ENCODE results near the gene TRIM65.
"Not testable (repeated sequence)": the region's sequence is repeated elsewhere in the genome, so short reads cannot be mapped to it uniquely, and the experiment has no call there.

TRIM65 gene

GRCh38 chr17:75855310-75856061 is 41.3 kb downstream of the TRIM65 start, which contains the start of gene WBP2:
Gene WBP2, minus strand, starts transcription at chr17:75855335. Its CDS starts 38 bp downstream, at chr17:75855297.
- peak; percentile 100 for DNase-seq (ENCODE audit: insufficient read length, low spot score)
- FAIRE-seq: peak; percentile 97

DNA sequence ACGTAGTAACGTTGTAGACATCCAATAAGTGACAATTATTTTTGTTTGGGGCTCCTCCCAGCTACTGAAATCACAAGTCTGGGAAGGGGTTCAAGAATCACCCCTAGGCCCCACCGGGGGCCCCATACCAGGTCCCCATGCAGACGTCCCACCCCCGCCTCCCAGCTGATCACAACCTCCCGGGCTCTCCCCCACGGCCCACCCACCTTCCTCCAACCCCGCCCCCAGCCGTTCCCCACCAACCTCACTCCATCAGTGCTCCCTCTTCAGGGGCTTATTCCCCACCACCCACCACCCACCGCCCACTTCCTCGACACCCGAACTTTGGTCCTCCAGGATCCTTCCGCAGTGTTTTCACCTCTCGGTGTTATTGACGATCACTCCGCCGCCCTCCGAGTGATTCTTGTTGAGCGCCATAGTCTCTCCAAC is 41.9 kb downstream of the TRIM65 start:
- no peak for FAIRE-seq
- DNase-seq (ENCODE audit: insufficient read length, low spot score): peak; percentile 45

- DNase-seq (ENCODE audit: insufficient read length, low spot score): peak; percentile 77
- no peak for FAIRE-seq
These were observed 42.5 kb downstream of the TRIM65 start for GRCh38 chr17:75854101-75854748.

GRCh38 chr17:75853433-75853832 is 43.3 kb downstream of the TRIM65 start:
- FAIRE-seq (no peak), DNase-seq (ENCODE audit: insufficient read length, low spot score) (no peak)

GRCh38 chr17:75851693-75851991 is 45.1 kb downstream of the TRIM65 start:
- not testable (repeated sequence) for FAIRE-seq; DNase-seq (ENCODE audit: insufficient read length, low spot score)

DNA sequence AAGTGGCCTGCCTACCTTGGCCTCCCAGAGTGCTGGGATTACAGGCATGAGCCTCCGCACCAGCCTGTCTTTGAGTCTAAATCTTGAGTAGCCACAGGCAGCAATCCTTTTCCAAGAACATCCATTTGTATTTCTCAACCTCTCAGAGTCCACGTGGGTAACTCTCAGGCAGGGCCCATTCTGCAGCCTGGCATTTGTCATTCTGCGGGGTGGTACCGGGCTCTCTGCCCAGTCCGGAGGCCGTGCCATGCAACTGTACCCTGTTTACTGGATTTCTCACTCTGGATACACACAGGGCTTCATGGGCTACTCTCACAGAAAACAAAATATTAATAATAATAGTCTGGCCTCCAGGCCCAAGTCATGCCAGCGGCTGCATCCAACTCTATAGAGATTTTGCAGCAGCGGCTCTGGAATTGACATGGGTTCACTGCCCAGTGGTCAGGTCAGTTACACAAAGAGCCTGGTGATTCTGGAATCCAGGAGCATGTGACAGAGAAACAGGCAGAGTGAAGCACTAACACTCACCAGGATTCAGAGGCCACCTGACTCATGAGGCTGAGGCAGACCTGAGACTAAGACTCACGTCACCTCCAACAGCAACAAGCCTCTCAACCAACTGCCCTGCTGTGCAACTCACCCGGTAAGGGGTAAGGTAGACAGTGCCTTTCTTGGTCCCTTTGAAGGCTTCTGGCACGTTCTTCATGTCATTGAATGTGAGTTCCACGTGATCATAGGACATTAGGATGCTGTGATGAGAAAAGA is 45.6 kb downstream of the TRIM65 start:
- FAIRE-seq: no peak
- no peak for DNase-seq (ENCODE audit: insufficient read length, low spot score)

GRCh38 chr17:75849724-75850123 is 47.0 kb downstream of the TRIM65 start:
- DNase-seq (ENCODE audit: insufficient read length, low spot score): no peak
- no peak for FAIRE-seq

DNA sequence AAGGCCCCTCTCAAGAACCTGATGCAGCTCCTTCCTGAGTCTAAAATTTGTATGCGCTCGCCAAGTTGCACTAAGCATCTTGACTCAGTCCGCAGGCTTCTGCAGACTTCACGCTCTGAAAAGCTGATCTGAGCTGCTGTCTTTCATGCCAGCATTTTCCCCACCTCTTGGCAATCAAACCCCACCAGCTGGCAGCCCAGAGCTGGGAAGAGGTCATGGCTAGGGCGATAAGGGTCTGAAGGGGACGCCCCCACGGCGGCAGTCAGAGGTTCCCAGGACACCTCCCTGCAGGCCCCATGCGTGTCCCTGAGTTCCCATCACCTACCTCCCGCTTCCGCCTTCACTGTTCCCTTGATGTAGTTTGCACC is 47.5 kb downstream of the TRIM65 start:
- DNase-seq (ENCODE audit: insufficient read length, low spot score) (no peak), FAIRE-seq (no peak)

DNA sequence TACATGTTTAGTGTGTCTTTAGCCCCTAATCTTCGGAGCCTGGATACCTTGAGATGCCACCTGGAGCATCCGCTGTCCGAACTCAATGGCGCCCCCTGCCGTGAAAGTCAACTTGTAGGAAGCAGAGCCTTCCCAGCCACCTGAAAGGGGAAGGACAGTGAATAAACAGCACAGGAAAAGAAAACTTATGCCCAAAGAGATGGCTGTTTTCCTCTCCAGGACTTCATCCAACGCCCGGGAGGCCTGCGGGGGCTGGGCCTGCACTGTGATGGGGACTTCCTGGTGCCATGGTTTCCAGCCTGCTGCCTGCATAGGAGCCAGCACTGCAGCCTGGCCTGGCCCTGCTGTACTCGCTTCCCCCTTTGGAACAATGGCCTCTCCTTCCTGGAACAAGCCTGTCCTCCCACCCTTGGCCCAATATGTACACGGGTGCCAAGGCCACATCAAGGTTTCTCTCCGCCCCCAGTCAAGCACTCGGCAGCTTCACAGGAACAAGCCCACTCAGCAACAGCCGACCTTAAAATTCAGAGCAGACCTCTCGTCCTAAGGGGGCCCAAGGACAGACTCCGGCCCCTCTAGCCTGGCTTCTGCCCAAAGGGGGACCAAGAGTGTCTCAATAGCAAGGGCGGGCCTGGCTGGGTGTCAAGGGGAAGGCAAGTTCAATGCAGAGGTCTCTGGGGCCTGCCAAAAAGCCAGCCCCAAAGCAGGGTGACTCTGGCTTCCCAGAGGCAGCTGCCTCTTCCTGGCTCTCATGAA is 48.0 kb downstream of the TRIM65 start:
- no peak for FAIRE-seq
- DNase-seq (ENCODE audit: insufficient read length, low spot score): no peak

- DNase-seq (ENCODE audit: insufficient read length, low spot score): no peak
- FAIRE-seq: no peak
These were observed 48.9 kb downstream of the TRIM65 start for GRCh38 chr17:75847614-75848522.

DNA sequence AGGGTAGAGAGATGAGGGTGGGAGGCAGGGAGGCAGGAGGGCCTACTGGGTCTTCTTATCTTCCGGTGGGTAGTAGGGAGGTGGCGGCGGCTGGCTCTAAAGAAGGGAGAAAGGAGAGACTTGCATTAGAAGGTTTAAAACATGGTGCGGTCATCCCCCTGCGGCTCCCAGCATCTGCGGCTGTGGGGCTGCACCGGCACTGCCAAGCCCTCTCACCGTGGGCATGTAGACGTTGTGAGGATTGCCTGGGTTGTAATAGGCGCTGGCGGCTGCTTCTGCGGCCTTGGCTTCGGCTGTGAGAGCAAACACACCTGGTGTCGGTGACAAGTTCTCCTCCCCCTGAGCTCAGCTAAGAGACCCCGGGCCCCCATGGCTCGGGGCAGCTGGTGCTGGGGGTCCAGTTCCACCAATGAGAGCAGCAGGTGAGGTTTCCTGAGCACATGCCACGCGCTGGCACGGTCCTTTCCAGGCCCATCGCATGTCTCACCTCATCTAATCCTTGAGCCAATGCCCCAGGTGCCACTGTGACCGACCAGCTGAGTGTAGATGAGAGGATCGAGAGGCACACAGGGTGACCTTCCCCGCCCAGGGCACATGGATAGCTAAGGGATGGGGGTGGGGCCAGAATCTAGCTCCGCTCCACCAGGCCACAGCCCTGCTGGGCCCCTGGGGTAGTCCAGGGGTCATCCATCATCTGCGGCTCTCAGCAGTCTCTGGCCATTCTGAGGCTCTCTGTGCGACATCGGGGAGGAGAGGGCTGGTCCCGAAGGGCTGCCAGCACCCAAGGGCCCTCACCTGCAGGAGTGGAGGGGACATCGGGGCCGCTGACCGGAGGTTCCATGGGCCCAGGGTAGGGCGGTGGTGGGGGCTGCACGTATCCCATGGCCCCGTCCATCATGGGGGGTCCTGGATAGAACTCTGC is 49.8 kb downstream of the TRIM65 start:
- DNase-seq (ENCODE audit: insufficient read length, low spot score): no peak
- FAIRE-seq: no peak

GRCh38 chr17:75845933-75846691 is 50.6 kb downstream of the TRIM65 start:
- FAIRE-seq: no peak

GRCh38 chr17:75845058-75845711 is 51.6 kb downstream of the TRIM65 start:
- FAIRE-seq: peak; percentile 90
- DNase-seq (ENCODE audit: insufficient read length, low spot score): peak; percentile 78

More at GRCh38 chr17:75845933-75846691, 50.6 kb downstream of the TRIM65 start:
- no peak for DNase-seq (ENCODE audit: insufficient read length, low spot score)

GRCh38 chr17:75844530-75845057 is 52.2 kb downstream of the TRIM65 start:
- no peak for DNase-seq (ENCODE audit: insufficient read length, low spot score)
- no peak for FAIRE-seq

DNA sequence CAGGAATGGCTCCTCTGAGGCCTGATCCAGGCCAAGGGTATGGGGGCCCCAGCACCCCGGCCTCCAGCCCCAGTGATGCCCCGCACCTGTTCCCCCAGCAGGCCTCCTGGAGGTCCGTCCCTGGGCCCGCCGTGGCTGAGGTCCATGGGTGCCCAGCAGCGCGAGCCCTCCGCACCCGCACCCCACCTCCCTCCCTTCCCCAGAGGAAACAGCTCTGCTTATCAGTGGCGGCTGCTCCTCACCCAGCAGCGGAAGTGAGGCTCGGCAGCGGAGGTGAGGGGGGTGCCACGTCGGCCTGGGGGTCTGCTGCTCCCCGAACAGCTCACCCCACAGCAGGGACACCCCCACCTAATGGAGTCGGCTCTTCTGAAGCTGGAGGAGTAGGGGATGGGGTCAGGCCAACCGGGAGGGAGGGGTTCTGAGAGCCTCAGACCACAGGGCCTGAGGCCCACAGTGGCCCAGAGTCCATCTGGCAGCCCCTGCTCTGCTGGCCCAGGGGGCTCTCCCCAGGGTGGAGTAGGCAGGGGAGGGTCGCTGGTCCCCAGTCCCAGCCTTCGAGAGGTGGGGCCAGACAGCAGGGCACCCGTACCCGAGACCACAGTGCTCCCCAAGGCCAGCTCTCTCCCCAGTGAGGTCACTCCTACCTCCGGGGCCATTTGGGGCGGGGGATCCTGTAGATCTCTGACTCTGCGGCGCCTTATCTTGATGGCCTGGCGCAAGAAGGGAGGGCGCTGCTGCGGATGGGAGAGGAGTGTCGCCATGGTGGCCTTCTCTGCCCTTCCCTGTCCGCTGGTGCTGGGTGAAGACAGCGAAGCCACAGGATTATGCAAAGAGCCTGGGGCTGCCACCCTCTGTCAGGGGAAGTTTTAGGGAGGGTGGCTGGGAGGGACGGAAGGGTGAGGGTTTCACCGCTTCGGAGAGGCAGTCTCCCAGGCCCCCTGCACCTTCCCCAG is 52.9 kb downstream of the TRIM65 start, which contains the start of gene UNC13D:
TSS of gene UNC13D (minus strand) at position 828 of the 953 bp plus-strand sequence. CDS start at position 761, 67 bp downstream.
- no peak for DNase-seq (ENCODE audit: insufficient read length, low spot score)
- FAIRE-seq: no peak

GRCh38 chr17:75842963-75843576 is 53.7 kb downstream of the TRIM65 start:
- DNase-seq (ENCODE audit: insufficient read length, low spot score) (no peak), FAIRE-seq (no peak)

Measured in HTR-8/SVneo (cell line).